ENCODE measurements around the gene UGT1A3.

- TF ChIP-seq POLR2A (IDR thresholded peaks at IDR 0.05) = no peak
- no peak for TF ChIP-seq CTCF (IDR thresholded peaks at IDR 0.05)
- TF ChIP-seq POLR2AphosphoS5 (IDR thresholded peaks at IDR 0.05) = no peak
These were observed 87.0 kb downstream of the UGT1A3 start for GRCh38 chr2:233815861-233816260.
